ENCODE results near the gene RPS5.

RPS5 gene

GRCh38 chr19:58392945-58393724, 6.1 kb downstream of the RPS5 start:
- Histone ChIP-seq H3K9ac (ENCODE audit: low read depth, low read length, poor library complexity) (no peak overlapping the region), H2BK12ac (ENCODE audit: low read length) (no peak overlapping the region), H4K91ac (ENCODE audit: low read depth, low read length, poor library complexity) (no peak overlapping the region), H2BK15ac (ENCODE audit: low read length) (no peak overlapping the region), H3K4ac (ENCODE audit: low read length) (no peak overlapping the region), H3K9me3 (replicated peaks in 1 of 2; ENCODE audit: control insufficient read depth in 2 of 2, insufficient read depth in 1 of 2, low read depth in 1 of 2, low read length in 2 of 2) (peaks cover 0 to 1% of the 10 kb centered on the region in 2 donors), H3K23ac (ENCODE audit: low read depth, low read length, poor library complexity) (peak overlapping the region; percentile 11), H3K27ac (replicated peaks; ENCODE audit: low read length) (no peak overlapping the region), H3K79me1 (ENCODE audit: low read depth, low read length) (peaks cover 8% of the 10 kb centered on the region), H2BK5ac (ENCODE audit: low read length) (no peak overlapping the region), H2BK120ac (ENCODE audit: low read depth, low read length) (no peak overlapping the region), H4K8ac (ENCODE audit: low read depth, low read length) (no peak overlapping the region), H3K4me1 (ENCODE audit: control insufficient read depth in 2 of 2, insufficient read depth in 1 of 2, low read depth in 1 of 2, low read length in 2 of 2) (peaks cover 2 to 7% of the 10 kb centered on the region in 2 donors), H3K18ac (ENCODE audit: low read length) (no peak overlapping the region), H2AFZ (ENCODE audit: low read length) (no peak overlapping the region), H3K14ac (ENCODE audit: low read length) (no peak overlapping the region), H3K4me2 (ENCODE audit: insufficient read depth, low read length, poor library complexity, severe bottlenecking) (no peak overlapping the region), H3K4me3 (ENCODE audit: low read length in 2 of 2) (no peak overlapping the region), H2AK5ac (ENCODE audit: low read depth, low read length) (no peak overlapping the region), H3K27me3 (ENCODE audit: control insufficient read depth in 3 of 3, insufficient read depth in 3 of 3, low read depth in 1 of 3, low read length in 3 of 3) (peaks cover 0 to 22% (median 7%) of the 10 kb centered on the region in 3 experiments), H3K36me3 (replicated peaks in 1 of 2; ENCODE audit: control insufficient read depth in 2 of 2, insufficient read depth in 2 of 2, low read length in 2 of 2) (peaks cover 36 to 78% of the 10 kb centered on the region in 2 donors)
- no CpG with 5 or more reads among the region's 26 CpGs for WGBS, 2 donors (ENCODE audit: extremely low coverage in 2 of 2, insufficient read length in 2 of 2, insufficient replicate concordance in 1 of 2)
- DNase-seq (ENCODE audit: low spot score) = no peak

GRCh38 chr19:58393725-58394033, 6.6 kb downstream of the RPS5 start:
- Histone ChIP-seq H3K27me3 (ENCODE audit: control insufficient read depth in 3 of 3, insufficient read depth in 3 of 3, low read depth in 1 of 3, low read length in 3 of 3) (peaks cover 0 to 22% (median 7%) of the 10 kb centered on the region in 3 experiments), H3K23ac (ENCODE audit: low read depth, low read length, poor library complexity) (no peak overlapping the region), H2BK5ac (ENCODE audit: low read length) (no peak overlapping the region), H3K4ac (ENCODE audit: low read length) (no peak overlapping the region), H3K14ac (ENCODE audit: low read length) (no peak overlapping the region), H3K4me3 (ENCODE audit: low read length in 2 of 2) (no peak overlapping the region), H3K9me3 (replicated peaks in 1 of 2; ENCODE audit: control insufficient read depth in 2 of 2, insufficient read depth in 1 of 2, low read depth in 1 of 2, low read length in 2 of 2) (peaks cover 0 to 1% of the 10 kb centered on the region in 2 donors), H3K4me1 (ENCODE audit: control insufficient read depth in 2 of 2, insufficient read depth in 1 of 2, low read depth in 1 of 2, low read length in 2 of 2) (peaks cover 0 to 5% of the 10 kb centered on the region in 2 donors), H3K9ac (ENCODE audit: low read depth, low read length, poor library complexity) (no peak overlapping the region), H3K27ac (replicated peaks; ENCODE audit: low read length) (no peak overlapping the region), H2BK12ac (ENCODE audit: low read length) (no peak overlapping the region), H3K18ac (ENCODE audit: low read length) (no peak overlapping the region), H4K8ac (ENCODE audit: low read depth, low read length) (no peak overlapping the region), H3K79me1 (ENCODE audit: low read depth, low read length) (peaks cover 7% of the 10 kb centered on the region), H3K36me3 (replicated peaks in 1 of 2; ENCODE audit: control insufficient read depth in 2 of 2, insufficient read depth in 2 of 2, low read length in 2 of 2) (peaks cover 33 to 73% of the 10 kb centered on the region in 2 donors), H4K91ac (ENCODE audit: low read depth, low read length, poor library complexity) (no peak overlapping the region), H2BK120ac (ENCODE audit: low read depth, low read length) (no peak overlapping the region), H2BK15ac (ENCODE audit: low read length) (no peak overlapping the region), H2AFZ (ENCODE audit: low read length) (no peak overlapping the region), H3K4me2 (ENCODE audit: insufficient read depth, low read length, poor library complexity, severe bottlenecking) (no peak overlapping the region), H2AK5ac (ENCODE audit: low read depth, low read length) (no peak overlapping the region)
- no CpG with 5 or more reads among the region's 4 CpGs for WGBS, 2 donors (ENCODE audit: extremely low coverage in 2 of 2, insufficient read length in 2 of 2, insufficient replicate concordance in 1 of 2)
- no peak for DNase-seq (ENCODE audit: low spot score)

DNA sequence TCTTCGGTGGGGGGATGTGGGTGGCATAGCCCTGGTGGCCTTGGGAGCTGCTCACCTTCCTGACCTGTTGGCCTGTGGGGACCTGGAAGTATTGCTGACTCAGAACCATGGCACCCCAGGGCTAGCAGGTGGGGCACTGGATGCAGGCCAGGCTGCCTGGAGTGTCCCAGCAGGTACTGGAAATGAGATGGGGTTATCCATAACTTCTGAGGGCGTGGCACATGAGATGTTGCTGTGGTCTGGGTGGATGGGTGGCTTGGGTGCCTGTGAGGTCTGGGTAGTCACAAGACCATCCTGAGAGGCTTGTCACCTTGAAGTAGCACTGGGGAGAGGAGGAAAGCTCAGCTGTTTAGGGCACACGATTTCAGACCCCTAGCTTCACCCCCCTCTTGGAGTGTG, 7.8 kb downstream of the RPS5 start:
- Histone ChIP-seq H4K8ac (ENCODE audit: low read depth, low read length) (no peak overlapping the region), H3K27ac (replicated peaks; ENCODE audit: low read length) (no peak overlapping the region), H3K9me3 (replicated peaks in 1 of 2; ENCODE audit: control insufficient read depth in 2 of 2, insufficient read depth in 1 of 2, low read depth in 1 of 2, low read length in 2 of 2) (peaks cover 0 to 1% of the 10 kb centered on the region in 2 donors), H3K23ac (ENCODE audit: low read depth, low read length, poor library complexity) (peak overlapping the region; percentile 61), H3K36me3 (replicated peaks in 1 of 2; ENCODE audit: control insufficient read depth in 2 of 2, insufficient read depth in 2 of 2, low read length in 2 of 2) (peaks cover 31 to 63% of the 10 kb centered on the region in 2 donors), H2BK12ac (ENCODE audit: low read length) (no peak overlapping the region), H3K4me1 (ENCODE audit: control insufficient read depth in 2 of 2, insufficient read depth in 1 of 2, low read depth in 1 of 2, low read length in 2 of 2) (peaks cover 0 to 5% of the 10 kb centered on the region in 2 donors), H2BK5ac (ENCODE audit: low read length) (no peak overlapping the region), H2BK120ac (ENCODE audit: low read depth, low read length) (peak overlapping the region; percentile 39), H2AK5ac (ENCODE audit: low read depth, low read length) (no peak overlapping the region), H2BK15ac (ENCODE audit: low read length) (no peak overlapping the region), H3K4me3 (ENCODE audit: low read length in 2 of 2) (no peak overlapping the region), H4K91ac (ENCODE audit: low read depth, low read length, poor library complexity) (no peak overlapping the region), H3K79me1 (ENCODE audit: low read depth, low read length) (peaks cover 5% of the 10 kb centered on the region), H3K18ac (ENCODE audit: low read length) (no peak overlapping the region), H3K9ac (ENCODE audit: low read depth, low read length, poor library complexity) (no peak overlapping the region), H3K4me2 (ENCODE audit: insufficient read depth, low read length, poor library complexity, severe bottlenecking) (no peak overlapping the region), H3K14ac (ENCODE audit: low read length) (no peak overlapping the region), H3K4ac (ENCODE audit: low read length) (no peak overlapping the region), H2AFZ (ENCODE audit: low read length) (no peak overlapping the region), H3K27me3 (ENCODE audit: control insufficient read depth in 3 of 3, insufficient read depth in 3 of 3, low read depth in 1 of 3, low read length in 3 of 3) (peaks cover 0 to 22% (median 7%) of the 10 kb centered on the region in 3 experiments)
- WGBS, 2 donors (ENCODE audit: extremely low coverage in 2 of 2, insufficient read length in 2 of 2, insufficient replicate concordance in 1 of 2) = no CpG with 5 or more reads among the region's 3 CpGs
- DNase-seq (ENCODE audit: low spot score) = no peak

DNA sequence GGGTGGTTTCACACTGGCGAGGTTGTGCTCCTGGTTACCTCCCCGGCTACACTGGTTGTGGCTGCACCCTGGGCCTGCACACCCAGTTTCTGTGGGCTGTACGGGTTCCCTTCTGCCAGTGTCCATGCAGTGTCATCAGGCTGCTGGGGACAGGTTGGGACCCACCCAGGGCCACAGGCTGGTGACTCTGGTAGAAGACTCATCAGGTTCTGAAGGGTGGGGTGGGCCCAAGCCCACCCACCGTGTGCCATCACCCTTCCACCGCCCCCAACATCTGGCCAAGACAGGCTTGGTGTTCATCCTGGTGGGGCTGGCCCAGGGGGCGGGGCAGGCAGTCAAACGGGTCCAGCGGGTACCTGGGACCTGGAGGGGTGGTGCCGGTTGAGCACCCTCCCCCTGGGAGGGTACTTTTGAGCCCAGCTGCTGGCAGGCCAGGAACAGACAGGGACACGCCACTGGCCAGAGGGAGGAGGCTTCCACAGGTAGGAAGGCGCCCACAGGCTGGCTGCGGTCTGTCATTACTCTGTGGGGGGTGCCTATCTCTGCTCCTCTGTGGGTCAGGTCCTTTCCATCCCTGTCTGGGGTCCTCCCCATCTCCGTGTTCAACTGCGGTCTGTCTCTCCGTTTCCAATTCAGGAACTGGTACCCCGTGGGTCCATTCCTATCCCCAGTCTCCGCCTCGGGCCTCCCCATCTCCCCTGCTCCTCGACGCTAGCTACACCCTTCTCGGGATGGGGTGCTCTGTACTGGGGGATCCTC, 8.3 kb downstream of the RPS5 start, which contains the start of gene RNF225:
TSS of gene RNF225 (plus strand) at position 437 of the 759 bp plus-strand sequence. CDS start 434 bp downstream, outside the sequence.
- H4K8ac ChIP-seq (ENCODE audit: low read depth, low read length) = peak within 1 kb of the TSS; percentile 82
- H3K4me1 ChIP-seq (ENCODE audit: control insufficient read depth in 2 of 2, insufficient read depth in 1 of 2, low read depth in 1 of 2, low read length in 2 of 2) = peaks cover 3 to 8% of the 10 kb centered on the region in 2 donors
- H3K14ac ChIP-seq (ENCODE audit: low read length) = peak within 1 kb of the TSS; percentile 82
- H3K79me1 ChIP-seq (ENCODE audit: low read depth, low read length) = peaks cover 3% of the 10 kb centered on the region
- H3K36me3 ChIP-seq (replicated peaks in 1 of 2; ENCODE audit: control insufficient read depth in 2 of 2, insufficient read depth in 2 of 2, low read length in 2 of 2) = peaks cover 31 to 58% of the 10 kb centered on the region in 2 donors
- H2BK12ac ChIP-seq (ENCODE audit: low read length) = peak within 1 kb of the TSS; percentile 58
- H2AFZ ChIP-seq (ENCODE audit: low read length) = no peak within 1 kb of the TSS
- H4K91ac ChIP-seq (ENCODE audit: low read depth, low read length, poor library complexity) = no peak within 1 kb of the TSS
- no peak within 1 kb of the TSS for H3K27ac ChIP-seq (replicated peaks; ENCODE audit: low read length)
- peak within 1 kb of the TSS in 1 of 2 donors; percentile 68 for H3K4me3 ChIP-seq (ENCODE audit: low read length in 2 of 2)
- H3K23ac ChIP-seq (ENCODE audit: low read depth, low read length, poor library complexity) = peak within 1 kb of the TSS; percentile 85
- H2BK5ac ChIP-seq (ENCODE audit: low read length) = no peak within 1 kb of the TSS
- H3K4ac ChIP-seq (ENCODE audit: low read length) = peak within 1 kb of the TSS; percentile 93
- H2BK120ac ChIP-seq (ENCODE audit: low read depth, low read length) = peak within 1 kb of the TSS; percentile 47
- WGBS, 2 donors (ENCODE audit: extremely low coverage in 2 of 2, insufficient read length in 2 of 2, insufficient replicate concordance in 1 of 2) = no CpG with 5 or more reads among the region's 21 CpGs
- peak within 1 kb of the TSS; percentile 98 for H3K18ac ChIP-seq (ENCODE audit: low read length)
- peak within 1 kb of the TSS; percentile 84 for H3K9ac ChIP-seq (ENCODE audit: low read depth, low read length, poor library complexity)
- peak within 1 kb of the TSS; percentile 93 for H2AK5ac ChIP-seq (ENCODE audit: low read depth, low read length)
- H3K4me2 ChIP-seq (ENCODE audit: insufficient read depth, low read length, poor library complexity, severe bottlenecking) = peak within 1 kb of the TSS; percentile 56
- H2BK15ac ChIP-seq (ENCODE audit: low read length) = peak within 1 kb of the TSS; percentile 93
- peaks cover 0 to 1% of the 10 kb centered on the region in 2 donors for H3K9me3 ChIP-seq (replicated peaks in 1 of 2; ENCODE audit: control insufficient read depth in 2 of 2, insufficient read depth in 1 of 2, low read depth in 1 of 2, low read length in 2 of 2)
- H3K27me3 ChIP-seq (ENCODE audit: control insufficient read depth in 3 of 3, insufficient read depth in 3 of 3, low read depth in 1 of 3, low read length in 3 of 3) = peaks cover 0 to 22% (median 7%) of the 10 kb centered on the region in 3 experiments
- no peak for DNase-seq (ENCODE audit: low spot score)

All from neuronal stem cell (in vitro differentiated cells).